ENCODE results near the gene DNAH6. TPM values are rescaled to one million over a fixed set of nuclear protein-coding genes. Genes with fewer than 3 reads are reported as not detected.
A peak's percentile ranks its signal among the peaks of the same experiment; 100 is the strongest.

Gene DNAH6
- total and polyA plus RNA-seq, 4 donors: 1.9 to 16.9 (median 8.5) TPM

GRCh38 chr2:84556190-84556589 lies 39.9 kb downstream of the DNAH6 start:
- Histone ChIP-seq H3K4me3 (no peak overlapping the region), H3K9me3 (ENCODE audit: control insufficient read depth in 4 of 4, insufficient read depth in 3 of 4, low read length in 3 of 4) (peaks cover 0 to 4% (median 0%) of the 10 kb centered on the region in 4 donors), H3K9ac (ENCODE audit: insufficient read depth in 1 of 2, low read length in 2 of 2) (no peak overlapping the region), H3K36me3 (ENCODE audit: control insufficient read depth in 4 of 4, insufficient read depth in 4 of 4, low read length in 4 of 4) (peaks cover 0 to 2% (median 0%) of the 10 kb centered on the region in 4 donors), H3K27ac (ENCODE audit: low read depth in 1 of 2, low read length in 1 of 2) (no peak overlapping the region), H3K27me3 (ENCODE audit: control insufficient read depth in 3 of 3, insufficient read depth in 3 of 3, low read length in 2 of 3) (no peaks in the 10 kb centered on the region), H3K4me1 (ENCODE audit: control insufficient read depth in 5 of 5, insufficient read depth in 5 of 5, low read length in 5 of 5) (no peaks in the 10 kb centered on the region)
- 87 to 96% methylated on average over 3 of the region's 3 CpGs for WGBS, 2 donors
- no peak for TF ChIP-seq CTCF (IDR thresholded peaks at IDR 0.05; ENCODE audit: control extremely low read depth, extremely low read depth)
- no peak for DNase-seq
- ATAC-seq (ENCODE audit: insufficient read depth, low FRiP score): no peak

DNA sequence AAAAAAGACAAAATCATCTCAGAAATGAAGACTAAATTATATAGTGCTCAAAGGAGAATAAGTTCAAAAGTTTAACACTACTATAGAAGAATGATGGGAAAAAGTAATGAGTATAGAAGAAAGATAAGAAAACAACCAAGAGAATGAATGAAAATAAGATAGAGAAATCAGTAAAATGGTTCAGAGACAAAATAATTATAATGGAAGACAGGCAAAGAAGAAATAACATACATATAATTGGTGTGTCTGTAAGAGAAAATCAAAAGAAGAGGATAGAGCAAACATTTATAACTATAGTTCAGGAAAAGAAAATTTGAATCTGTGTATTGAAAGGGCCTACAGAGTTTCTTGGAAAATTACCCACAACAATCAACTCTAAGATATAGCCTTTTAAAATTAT lies 43.5 kb downstream of the DNAH6 start:
- Histone ChIP-seq H3K4me1 (ENCODE audit: control insufficient read depth in 5 of 5, insufficient read depth in 5 of 5, low read length in 5 of 5) (no peaks in the 10 kb centered on the region), H3K27ac (ENCODE audit: low read depth in 1 of 2, low read length in 1 of 2) (no peak overlapping the region), H3K36me3 (ENCODE audit: control insufficient read depth in 4 of 4, insufficient read depth in 4 of 4, low read length in 4 of 4) (peaks cover 0 to 2% (median 0%) of the 10 kb centered on the region in 4 donors), H3K4me3 (no peak overlapping the region), H3K27me3 (ENCODE audit: control insufficient read depth in 3 of 3, insufficient read depth in 3 of 3, low read length in 2 of 3) (no peaks in the 10 kb centered on the region), H3K9me3 (ENCODE audit: control insufficient read depth in 4 of 4, insufficient read depth in 3 of 4, low read length in 3 of 4) (peaks cover 0 to 2% (median 0%) of the 10 kb centered on the region in 4 donors), H3K9ac (ENCODE audit: insufficient read depth in 1 of 2, low read length in 2 of 2) (no peak overlapping the region)
- ATAC-seq (ENCODE audit: insufficient read depth, low FRiP score): no peak
- DNase-seq: no peak
- no peak for TF ChIP-seq CTCF (IDR thresholded peaks at IDR 0.05; ENCODE audit: control extremely low read depth, extremely low read depth)

DNA sequence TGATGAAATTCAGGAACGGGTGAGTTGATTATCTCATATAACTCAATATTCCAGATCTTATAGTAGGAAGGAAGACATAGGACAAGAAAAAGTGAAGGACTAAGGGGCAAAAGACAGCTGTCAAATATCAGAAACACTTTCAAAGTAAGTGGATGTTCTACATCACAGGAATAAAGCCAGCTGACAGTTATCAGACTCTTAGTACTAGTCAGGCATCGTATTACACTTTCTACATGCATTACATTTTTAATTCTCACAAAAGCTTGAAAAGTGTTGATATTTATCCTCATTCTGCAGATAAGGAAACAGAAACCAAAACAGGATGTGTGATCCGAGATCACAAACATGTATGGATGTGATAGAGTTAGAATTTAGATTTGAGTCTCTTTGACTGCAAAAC lies 63.4 kb downstream of the DNAH6 start:
- Histone ChIP-seq H3K36me3 (ENCODE audit: control insufficient read depth in 4 of 4, insufficient read depth in 4 of 4, low read length in 4 of 4) (no peaks in the 10 kb centered on the region), H3K9me3 (ENCODE audit: control insufficient read depth in 4 of 4, insufficient read depth in 3 of 4, low read length in 3 of 4) (no peaks in the 10 kb centered on the region), H3K27me3 (ENCODE audit: control insufficient read depth in 3 of 3, insufficient read depth in 3 of 3, low read length in 2 of 3) (no peaks in the 10 kb centered on the region), H3K9ac (ENCODE audit: insufficient read depth in 1 of 2, low read length in 2 of 2) (no peak overlapping the region), H3K27ac (ENCODE audit: low read depth in 1 of 2, low read length in 1 of 2) (no peak overlapping the region), H3K4me3 (no peak overlapping the region), H3K4me1 (ENCODE audit: control insufficient read depth in 5 of 5, insufficient read depth in 5 of 5, low read length in 5 of 5) (peaks cover 0 to 15% (median 0%) of the 10 kb centered on the region in 5 donors)
- 53 to 70% methylated on average over 3 of the region's 3 CpGs for WGBS, 2 donors
- DNase-seq (peak in 2 of 3 donors; percentile 86 to 88), ATAC-seq (ENCODE audit: insufficient read depth, low FRiP score) (no peak)
- TF ChIP-seq CTCF (IDR thresholded peaks at IDR 0.05; ENCODE audit: control extremely low read depth, extremely low read depth): no peak

- ATAC-seq (ENCODE audit: insufficient read depth, low FRiP score): no peak
- Histone ChIP-seq H3K9me3 (ENCODE audit: control insufficient read depth in 4 of 4, insufficient read depth in 3 of 4, low read length in 3 of 4) (peaks cover 0 to 3% (median 0%) of the 10 kb centered on the region in 4 donors), H3K4me3 (no peak overlapping the region), H3K36me3 (ENCODE audit: control insufficient read depth in 4 of 4, insufficient read depth in 4 of 4, low read length in 4 of 4) (no peaks in the 10 kb centered on the region), H3K27ac (ENCODE audit: low read depth in 1 of 2, low read length in 1 of 2) (no peak overlapping the region), H3K9ac (ENCODE audit: insufficient read depth in 1 of 2, low read length in 2 of 2) (no peak overlapping the region), H3K27me3 (ENCODE audit: control insufficient read depth in 3 of 3, insufficient read depth in 3 of 3, low read length in 2 of 3) (no peaks in the 10 kb centered on the region), H3K4me1 (ENCODE audit: control insufficient read depth in 5 of 5, insufficient read depth in 5 of 5, low read length in 5 of 5) (no peaks in the 10 kb centered on the region)
- 82 to 91% methylated on average over 4 of the region's 4 CpGs for WGBS, 2 donors
- TF ChIP-seq CTCF (IDR thresholded peaks at IDR 0.05; ENCODE audit: control extremely low read depth, extremely low read depth): no peak
- no peak for DNase-seq
These were observed 87.6 kb downstream of the DNAH6 start for GRCh38 chr2:84603911-84604310.
